Hematopoietic multipotent progenitor cell treated with erythropoietin and hydrocortisone succinate and interleukin-3 and kit ligand, for 15 days (in vitro differentiated cells): ENCODE measurements around the gene SLIT1.

Experiments
- DNase-seq: peaks from one replicate; pipeline ENCODE4 v3.0.0-alpha.2; 2015; ENCODE audit warnings: low spot score

Gene SLIT1

GRCh38 chr10:97079448-97079847, 106.3 kb downstream of the SLIT1 start:
- DNase-seq: no peak

DNA sequence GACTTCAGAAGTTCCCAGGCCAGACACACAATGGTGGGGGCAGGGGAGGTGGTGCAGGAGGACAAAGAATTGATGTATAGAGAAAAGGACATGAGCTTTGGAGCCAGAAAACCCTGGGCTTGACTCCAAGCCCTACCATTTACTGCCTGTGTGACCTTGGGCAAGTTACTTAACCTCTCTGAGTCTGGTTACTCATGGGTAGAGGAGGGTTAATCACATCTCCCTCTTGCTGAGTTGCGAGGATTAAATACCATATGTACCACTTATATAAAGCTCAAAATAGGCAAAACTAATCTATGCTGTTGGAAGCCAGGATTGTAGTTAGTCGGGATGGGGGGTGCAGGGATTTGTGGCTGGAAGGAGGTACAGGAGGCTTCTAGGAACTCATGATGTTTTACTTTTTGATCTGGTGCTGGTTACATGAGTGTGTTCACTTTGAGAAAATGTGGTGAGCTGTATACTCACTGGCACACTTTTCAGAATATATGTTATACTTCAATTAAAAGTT, 106.8 kb downstream of the SLIT1 start:
- DNase-seq: no peak

DNA sequence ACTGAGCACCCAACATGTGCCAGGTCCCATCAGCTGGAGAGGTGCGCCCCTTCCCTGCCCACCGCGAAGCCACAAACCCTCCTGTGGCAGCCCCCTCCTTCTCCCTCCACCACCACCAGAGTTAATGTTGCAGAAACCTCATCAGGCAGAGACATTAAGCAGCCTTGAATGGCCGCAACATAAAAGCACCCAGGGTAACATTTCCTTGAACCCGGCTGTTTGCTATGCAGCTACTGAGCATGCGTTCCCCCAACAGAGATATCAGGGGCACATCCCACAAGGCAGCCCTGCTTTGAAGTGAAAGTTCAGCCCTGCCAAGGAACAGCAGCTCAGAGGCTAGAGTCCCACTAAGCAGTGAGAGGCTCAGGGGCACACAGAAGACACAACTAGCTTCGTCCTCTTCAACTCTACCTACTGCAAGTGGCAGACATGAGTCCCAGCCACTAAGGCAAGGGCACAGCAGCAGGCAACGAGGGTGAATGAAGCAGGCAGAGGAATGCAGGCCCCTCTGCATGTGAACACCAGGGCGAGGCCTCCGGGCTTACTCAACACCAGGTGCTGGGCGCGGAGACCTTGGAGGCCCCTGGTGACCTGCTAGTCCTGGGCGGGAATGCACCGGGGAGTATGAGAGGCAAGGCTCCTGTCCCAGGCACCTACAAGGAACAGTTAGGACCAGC, 107.4 kb downstream of the SLIT1 start:
- DNase-seq: no peak

DNA sequence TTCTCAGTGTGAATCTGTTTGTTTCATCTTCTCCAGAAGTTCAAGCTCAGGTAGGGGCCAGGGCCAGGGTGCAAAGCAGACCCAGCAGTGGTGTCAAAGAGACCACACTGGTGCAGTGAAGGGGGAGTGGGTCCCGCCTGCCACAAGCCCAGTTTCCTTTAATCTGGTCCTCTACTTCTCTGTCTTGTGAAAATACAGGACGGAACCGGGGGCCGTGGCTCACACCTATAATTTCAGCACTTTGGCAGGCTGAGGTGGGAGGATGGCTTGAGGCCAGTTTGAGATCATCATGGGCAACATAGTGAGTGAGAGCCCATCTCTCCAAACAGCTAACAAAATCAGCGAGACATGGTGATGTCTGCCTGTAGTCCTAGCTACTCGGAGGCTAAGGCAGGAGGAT, 109.0 kb downstream of the SLIT1 start:
- DNase-seq: no peak

- no peak for DNase-seq
Observed at GRCh38 chr10:97075961-97076525, 109.7 kb downstream of the SLIT1 start.

DNA sequence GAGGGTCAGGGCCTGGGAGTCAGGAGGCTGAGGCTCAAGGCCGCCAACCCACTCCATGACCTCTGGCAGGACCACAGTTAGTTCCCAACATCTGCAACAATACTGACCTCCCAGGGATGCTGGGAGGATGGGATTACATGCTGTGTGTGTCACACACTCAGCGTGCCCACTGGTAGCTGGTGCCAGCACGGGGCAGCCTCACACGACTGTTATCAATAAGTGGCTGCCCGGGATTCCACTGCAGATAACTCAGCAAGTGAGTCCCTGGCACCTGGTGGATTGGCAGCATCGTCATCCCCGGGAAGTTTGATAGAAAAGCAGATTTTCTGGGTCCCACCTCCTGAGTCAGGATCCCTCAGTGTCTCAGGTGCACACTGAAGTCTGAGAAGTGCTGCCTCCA, 110.3 kb downstream of the SLIT1 start:
- DNase-seq: no peak

- DNase-seq: no peak
Observed at GRCh38 chr10:97074256-97075145, 111.3 kb downstream of the SLIT1 start.

- DNase-seq: peak; percentile 60
Observed at GRCh38 chr10:97072851-97073665, 112.7 kb downstream of the SLIT1 start.

GRCh38 chr10:97071496-97071895, 114.3 kb downstream of the SLIT1 start:
- DNase-seq: no peak

GRCh38 chr10:97069576-97070362, 116.0 kb downstream of the SLIT1 start:
- DNase-seq: no peak

- DNase-seq: no peak
Observed at GRCh38 chr10:97069026-97069425, 116.7 kb downstream of the SLIT1 start.

DNA sequence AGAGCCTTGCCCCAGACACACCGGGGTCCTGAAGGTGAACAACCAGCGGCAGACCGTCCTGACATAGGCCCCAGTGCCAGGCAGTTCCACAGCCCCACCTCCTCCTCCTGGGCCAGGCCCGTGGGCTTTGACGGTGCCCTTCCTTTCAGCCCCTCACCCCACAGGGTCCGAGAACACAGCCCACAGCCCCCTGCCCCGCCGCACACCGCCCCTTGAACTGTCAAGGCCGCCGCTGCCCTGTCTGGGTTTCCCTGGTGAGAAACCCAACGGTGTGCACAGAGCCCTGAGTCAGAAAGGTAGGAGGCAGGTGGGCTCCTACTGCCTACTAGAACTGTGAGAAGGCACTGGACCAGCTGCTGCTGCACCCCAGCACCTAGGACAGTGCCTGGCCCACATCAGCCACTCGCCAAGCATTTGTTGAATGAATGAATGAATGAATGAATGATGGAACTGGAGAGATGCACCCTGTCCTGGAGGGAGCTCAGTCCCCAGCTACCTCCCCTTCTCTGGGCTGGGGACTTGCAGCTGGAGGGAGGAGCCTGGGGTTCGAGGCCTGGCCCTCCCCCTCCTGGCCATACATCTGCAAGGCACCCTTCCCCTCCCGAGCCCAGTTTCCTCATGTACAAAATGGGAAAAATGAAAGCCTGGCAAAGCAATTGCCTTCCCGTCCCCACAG, 117.9 kb downstream of the SLIT1 start:
- DNase-seq: no peak

DNA sequence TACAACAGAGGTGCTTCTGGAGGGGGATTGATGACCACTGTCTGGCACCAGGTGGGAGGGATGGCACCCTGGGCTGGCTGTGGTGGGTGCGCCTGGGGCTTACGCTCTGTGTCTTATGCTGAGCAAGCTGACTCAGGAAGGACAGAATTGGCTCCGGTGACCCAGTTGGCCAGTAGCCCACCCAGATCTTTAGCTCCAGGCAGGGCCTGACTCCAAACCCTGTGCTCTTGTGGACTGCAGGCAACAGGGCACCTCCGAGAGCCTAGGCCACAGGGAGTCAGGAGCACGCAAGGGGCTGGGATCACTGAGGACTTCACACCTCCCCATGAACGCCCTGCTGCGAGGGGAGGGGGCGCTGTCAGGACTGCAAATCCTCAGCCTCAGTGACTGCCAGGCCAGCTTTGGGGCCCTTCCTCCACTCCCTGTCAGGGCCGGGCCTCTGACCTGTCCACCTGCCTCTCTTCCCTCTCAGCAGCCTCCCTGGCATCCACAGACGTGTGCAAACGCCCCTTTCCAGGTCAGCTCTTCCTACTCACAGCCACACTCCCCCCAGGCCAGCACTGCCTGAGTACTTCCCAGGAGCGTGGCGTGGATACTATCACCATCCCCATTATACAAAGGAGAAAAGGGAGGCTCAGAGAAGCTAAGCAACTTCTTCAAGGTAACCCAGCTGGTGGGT, 118.7 kb downstream of the SLIT1 start:
- no peak for DNase-seq

DNA sequence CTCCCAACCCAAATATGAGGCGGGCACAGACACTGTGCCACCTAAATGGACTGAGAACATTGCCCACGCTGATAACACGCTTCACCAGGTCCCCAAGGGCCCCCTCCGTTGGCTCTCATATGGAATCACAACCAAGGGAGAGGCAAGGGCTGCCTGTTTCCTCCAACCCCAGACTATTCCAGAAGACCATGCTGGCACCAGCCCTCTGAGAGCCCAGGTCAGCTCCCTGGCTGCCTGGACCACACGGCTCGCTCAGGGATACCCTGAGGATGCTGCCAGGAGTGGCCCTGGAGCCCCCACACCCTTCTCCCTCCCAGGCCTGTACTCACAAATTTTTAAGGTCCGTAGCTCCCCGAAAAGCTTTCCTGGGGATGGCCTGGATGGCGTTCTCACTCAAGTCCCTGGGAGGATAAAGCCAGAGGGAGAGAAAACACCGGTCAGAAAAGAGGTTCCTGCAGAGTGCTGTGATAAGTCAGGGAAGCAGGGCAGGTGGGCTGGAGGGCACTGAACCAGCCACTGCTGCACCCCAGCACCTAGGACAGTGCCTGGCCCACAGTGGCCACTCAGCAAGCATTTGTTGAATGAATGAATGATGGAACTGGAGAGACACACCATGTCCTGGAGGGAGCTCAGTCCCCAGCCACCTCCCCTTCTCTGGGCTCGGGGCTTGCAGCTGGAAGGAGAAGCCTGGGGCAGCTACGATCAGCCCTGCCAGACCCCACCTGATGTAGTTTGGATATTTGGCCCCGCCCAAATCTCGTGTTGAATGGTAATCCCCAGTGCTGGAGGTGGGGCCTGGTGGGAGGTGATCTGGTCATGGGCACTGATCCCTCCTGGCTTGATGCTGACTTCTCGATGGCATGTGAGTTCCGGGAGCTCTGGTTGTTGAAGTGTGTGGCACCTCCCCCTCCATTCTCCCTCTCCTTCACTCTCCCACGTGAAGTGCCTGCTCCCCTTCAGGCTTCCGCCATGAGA, 119.8 kb downstream of the SLIT1 start:
- DNase-seq: no peak

DNA sequence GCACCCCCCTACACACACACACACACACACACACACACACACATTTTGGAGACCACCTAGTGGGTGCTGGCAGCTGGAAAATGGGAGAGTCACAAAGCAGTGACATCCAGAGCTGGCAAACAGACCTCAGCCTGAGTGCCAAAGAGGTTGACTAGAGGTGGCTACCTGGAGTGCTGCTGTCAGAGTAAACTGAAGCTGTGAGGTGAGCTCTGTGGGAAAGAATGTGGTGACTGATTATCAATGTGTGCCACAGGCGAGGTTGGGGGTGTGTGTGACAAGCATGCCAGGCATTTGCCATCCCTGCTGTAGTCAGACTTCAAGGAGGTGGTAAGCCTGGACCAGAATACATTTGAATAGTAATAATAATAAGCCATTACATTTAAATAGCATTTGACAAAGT, 120.6 kb downstream of the SLIT1 start:
- no peak for DNase-seq

- no peak for DNase-seq
Observed at GRCh38 chr10:97063983-97064837, 121.5 kb downstream of the SLIT1 start.

- no peak for DNase-seq
Observed at GRCh38 chr10:97063271-97063982, 122.3 kb downstream of the SLIT1 start.
